Measurements from ENCODE around the gene PTPN11.
"Not testable (repeated sequence)": the region's sequence is repeated elsewhere in the genome, so short reads cannot be mapped to it uniquely, and the experiment has no call there.

Gene PTPN11

DNA sequence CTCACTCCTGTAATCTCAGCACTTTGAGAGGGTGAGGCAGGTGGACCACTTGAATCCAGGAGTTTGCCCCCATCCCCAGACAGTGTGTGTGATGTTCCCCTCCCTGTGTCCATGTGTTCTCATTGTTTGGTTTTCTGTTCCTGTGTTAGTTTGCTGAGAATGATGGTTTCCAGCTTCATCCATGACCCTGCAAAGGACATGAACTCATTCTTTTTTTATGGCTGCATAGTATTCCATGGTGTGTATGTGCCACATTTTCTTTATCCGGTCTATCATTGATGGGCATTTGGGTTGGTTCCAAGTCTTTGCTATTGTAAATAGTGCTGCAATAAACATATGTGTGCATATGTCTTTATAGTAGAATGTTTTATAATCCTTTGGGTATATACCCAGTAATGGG, 38.4 kb downstream of the PTPN11 start:
- DNase-seq: not testable (repeated sequence)

- DNase-seq: no peak
Observed at GRCh38 chr12:112458330-112458729, 39.6 kb downstream of the PTPN11 start.

- DNase-seq: no peak
Observed at GRCh38 chr12:112458751-112459150, 40.0 kb downstream of the PTPN11 start.

DNA sequence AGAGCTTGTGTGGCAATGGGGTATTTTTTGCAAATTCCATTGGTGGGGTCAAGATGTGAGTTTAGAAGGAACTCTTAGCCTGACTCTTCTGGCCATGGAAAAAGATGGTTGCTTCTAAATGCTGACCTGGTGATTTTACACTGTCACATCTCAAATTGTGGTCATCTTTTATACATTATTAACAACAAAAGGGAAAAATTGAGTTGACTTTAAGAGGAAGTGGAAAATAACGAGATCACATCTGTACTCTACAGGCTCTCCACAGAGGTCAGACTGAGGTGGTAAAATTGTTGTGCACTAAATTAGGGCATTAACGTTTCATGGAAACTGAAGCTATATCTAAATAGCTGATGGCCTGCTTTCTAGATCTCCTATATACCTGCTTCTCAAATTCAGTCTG, 44.7 kb downstream of the PTPN11 start:
- no peak for DNase-seq

DNA sequence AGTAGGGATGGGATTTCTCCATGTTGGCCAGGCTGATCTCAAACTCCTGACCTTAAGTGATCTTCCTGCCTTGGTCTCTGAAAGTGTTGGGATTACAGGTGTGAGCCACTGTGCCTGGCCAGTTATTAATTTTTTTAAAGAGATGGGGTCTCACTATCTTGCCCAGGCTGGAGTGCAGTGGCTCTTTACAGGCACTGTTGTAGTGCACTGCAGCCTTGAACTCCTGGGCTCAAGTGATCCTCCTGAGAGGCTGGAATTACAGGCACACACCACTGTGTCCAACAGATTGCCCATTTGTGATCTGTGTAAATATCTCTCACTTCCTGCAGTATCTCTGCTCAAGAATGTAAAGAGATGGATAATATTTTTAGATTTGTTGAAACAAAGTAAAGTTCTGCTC, 45.9 kb downstream of the PTPN11 start:
- no peak for DNase-seq

DNA sequence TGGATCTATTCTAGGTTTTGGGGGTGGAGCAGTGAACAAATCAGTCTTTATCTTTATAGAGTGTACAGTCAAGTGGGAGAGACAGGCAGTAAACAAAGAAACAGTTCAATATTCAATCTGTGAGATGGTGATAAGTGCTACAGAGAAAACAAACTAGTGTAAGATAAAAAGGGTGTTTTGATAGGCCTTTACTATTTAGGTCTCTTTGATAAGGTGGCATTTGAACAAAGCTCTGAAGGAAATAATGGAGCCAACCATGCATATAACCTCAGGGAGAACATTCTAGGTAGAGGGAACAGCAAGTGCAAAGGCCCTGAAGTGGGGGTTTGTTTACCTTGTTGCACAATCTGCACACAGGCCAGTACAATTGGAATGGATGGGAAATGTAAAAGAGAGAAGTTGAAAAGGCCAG, 47.3 kb downstream of the PTPN11 start:
- no peak for DNase-seq

DNA sequence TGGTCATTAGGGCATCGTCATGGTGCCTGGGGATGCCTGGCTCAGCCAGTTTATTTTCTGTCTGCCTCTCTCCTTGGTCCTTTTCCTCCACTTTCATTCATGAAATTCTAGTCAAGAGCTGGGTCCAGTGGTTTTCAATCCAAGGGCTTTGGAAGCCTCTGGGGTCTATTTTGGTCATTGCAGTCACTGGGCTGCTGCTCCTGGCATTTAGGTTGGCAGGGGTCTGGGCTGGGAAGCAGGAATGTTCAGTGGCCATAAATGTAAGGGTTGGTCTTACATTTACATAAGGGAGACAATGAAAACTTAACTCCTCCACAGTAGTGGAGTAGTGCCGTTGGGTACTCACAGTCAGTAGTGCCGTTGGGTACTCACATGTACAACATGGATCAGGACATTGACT, 48.1 kb downstream of the PTPN11 start:
- no peak for DNase-seq

DNA sequence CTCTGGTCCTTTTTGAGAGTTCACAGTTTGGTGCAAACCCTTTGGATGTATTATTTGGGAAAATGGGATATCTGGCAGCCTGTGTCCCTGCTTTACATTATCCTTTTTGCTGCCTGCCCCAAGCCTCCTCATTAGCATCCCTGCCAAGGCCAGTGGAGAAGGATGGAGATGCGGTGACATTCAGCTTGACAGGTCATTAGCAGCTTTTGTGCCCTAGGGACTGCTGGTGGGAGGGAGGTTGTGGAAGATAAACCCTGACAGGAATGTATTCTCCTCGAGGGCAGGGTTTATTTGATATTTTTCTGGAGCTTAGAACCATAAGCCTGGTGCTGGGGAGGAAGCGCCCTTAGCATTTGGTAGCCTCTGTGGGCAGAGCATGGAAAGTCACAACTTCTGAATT, 49.3 kb downstream of the PTPN11 start:
- DNase-seq: no peak

GRCh38 chr12:112473056-112473455, 54.3 kb downstream of the PTPN11 start:
- DNase-seq: no peak

DNA sequence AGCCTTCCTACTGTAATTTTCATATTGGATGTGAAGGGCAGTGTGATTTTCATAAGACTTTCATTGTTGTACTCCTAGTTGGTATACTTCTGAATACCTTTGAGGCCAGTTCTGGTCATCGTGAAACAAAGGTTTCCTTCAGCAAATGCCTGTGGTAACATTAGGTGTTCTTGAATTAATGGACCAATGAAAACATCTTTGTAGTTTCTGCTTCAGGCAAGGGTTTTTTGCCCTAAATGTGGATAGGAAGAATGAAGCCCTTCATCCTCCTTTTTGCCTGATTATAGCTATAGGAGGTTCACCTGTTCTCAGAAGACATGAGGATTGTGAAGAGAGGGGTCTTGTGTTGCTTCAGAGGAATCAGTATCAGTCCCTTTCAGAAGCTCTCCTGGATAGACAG, 60.7 kb downstream of the PTPN11 start:
- no peak for DNase-seq

GRCh38 chr12:112480931-112481330, 62.2 kb downstream of the PTPN11 start:
- DNase-seq: no peak

DNA sequence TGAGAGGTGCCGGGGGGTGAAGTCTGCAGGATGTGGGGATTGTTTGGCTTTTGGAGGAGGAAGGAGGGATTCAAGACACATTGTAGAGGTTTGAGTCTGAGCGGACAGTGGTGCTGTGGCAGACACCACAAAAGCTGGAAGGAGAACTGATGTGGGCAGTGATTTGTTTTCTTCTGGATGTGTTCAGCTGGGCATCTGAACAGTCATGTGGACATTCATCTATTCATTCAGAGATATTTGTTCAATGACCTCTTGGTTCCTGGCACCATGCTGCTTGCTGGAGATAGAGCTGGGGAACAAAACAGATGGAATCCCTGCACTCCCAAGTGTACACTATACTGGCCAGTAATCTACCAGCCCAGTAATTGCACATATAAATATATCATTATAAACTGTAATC, 64.0 kb downstream of the PTPN11 start:
- DNase-seq: no peak

DNA sequence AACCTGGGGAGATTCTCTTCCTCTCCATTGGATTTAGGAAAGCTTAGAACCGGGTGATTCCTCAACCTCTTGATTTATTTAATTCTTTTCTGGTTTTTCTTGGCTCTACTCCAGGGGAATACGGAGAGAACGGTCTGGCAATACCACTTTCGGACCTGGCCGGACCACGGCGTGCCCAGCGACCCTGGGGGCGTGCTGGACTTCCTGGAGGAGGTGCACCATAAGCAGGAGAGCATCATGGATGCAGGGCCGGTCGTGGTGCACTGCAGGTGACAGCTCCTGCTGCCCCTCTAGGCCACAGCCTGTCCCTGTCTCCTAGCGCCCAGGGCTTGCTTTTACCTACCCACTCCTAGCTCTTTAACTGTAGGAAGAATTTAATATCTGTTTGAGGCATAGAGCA, 67.6 kb downstream of the PTPN11 start:
- no peak for DNase-seq

- no peak for DNase-seq
Observed at GRCh38 chr12:112488257-112488876, 69.6 kb downstream of the PTPN11 start.

DNA sequence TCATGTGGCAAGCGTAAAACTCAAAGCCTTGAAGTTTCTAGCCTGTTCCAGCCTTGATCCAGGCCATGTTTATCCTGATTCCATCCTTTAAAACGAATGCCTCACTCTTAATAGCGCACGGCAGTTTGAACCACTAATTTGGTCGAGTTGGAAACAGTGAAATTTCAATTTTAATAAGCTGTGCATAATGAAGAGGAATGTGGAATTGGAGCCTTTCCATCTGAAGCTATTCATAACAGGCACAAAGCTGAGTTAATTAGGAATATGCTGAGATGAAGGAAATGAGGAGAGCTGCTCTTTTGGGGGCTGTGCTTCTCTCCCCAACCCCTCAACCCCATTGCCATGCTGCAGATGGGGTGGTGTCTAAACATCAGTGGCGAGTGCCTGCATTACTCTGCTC, 70.7 kb downstream of the PTPN11 start:
- DNase-seq: no peak

DNA sequence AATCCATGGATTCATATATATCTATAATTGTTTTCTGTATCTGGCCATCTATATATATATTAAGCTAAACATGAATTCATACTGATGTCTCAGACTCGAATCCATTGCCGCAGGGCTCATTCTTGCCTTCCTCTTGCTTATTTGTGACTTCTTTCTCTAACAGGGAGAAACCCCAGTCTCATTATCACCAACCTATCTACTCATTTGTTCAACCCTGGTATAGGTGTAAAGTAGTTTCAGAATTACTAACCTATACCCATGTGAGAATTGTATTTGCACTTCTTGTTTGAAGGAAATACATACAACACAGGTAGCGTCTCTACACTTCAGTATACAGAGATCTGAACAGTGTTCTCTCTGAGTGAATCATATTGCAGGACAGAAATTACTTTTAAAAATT, 77.7 kb downstream of the PTPN11 start:
- DNase-seq: no peak

GRCh38 chr12:112498580-112498979, 79.8 kb downstream of the PTPN11 start:
- DNase-seq: no peak

DNA sequence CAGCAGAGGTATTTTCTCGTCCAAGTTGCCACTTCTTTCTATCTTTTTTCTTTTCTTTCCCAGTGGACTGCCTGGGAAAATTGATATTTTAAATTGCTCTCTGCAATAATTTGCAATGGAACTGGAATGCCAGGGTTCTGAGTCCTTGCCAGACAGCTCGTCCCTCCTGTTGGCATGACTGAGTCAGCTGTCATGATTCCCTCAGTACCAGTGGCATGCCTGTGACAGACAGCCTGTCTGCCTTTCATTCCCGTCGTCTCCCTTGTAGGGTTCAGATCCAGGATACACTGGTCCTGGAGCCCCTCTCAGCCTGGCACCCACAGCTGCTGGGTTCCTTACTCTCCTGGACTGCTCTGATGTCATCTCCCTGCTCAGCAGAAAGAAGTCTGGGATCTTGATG, 84.8 kb downstream of the PTPN11 start:
- DNase-seq: no peak

- no peak for DNase-seq
Observed at GRCh38 chr12:112506513-112507166, 87.9 kb downstream of the PTPN11 start.

- no peak for DNase-seq
Observed at GRCh38 chr12:112513471-112513870, 94.7 kb downstream of the PTPN11 start.

- DNase-seq: no peak
Observed at GRCh38 chr12:112514456-112514855, 95.7 kb downstream of the PTPN11 start.

GRCh38 chr12:112514926-112515642, 96.3 kb downstream of the PTPN11 start:
- no peak for DNase-seq

- DNase-seq: no peak
Observed at GRCh38 chr12:112515868-112516267, 97.1 kb downstream of the PTPN11 start.

GRCh38 chr12:112517730-112518364, 99.1 kb downstream of the PTPN11 start:
- DNase-seq: no peak

Data from femur (tissue), 1 donor.